Measurements from ENCODE around the gene SERPINE2. TPM values are rescaled to one million over a fixed set of nuclear protein-coding genes. Genes with fewer than 3 reads are reported as not detected.
"Not testable (repeated sequence)": the region's sequence is repeated elsewhere in the genome, so short reads cannot be mapped to it uniquely, and the experiment has no call there.

The SERPINE2 gene
- total RNA-seq, 1 donor from 2014 or later: 26.9 TPM

DNA sequence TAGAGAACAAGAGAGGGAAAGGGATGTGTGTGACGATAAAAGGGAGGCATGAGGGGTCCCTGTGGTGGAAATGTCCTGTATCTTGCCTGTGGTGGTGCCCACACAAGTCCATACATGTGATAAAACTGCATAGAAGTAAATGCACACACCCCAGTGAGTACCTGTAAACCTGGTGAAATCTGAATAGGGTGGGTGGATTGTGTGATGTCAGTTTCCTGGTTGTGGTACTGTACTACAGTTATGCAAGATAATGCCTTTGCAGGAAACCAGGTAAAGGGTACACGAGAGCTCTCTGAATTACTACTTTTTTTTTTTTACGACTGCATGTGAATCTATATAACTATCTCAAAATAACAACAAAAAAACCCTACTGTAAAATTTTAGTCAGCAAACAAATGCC lies 22.1 kb downstream of the SERPINE2 start:
- DNase-seq (ENCODE audit: low read depth): no peak

GRCh38 chr2:224014336-224014735 lies 24.8 kb downstream of the SERPINE2 start:
- no peak for DNase-seq (ENCODE audit: low read depth)

GRCh38 chr2:224011837-224012236 lies 27.2 kb downstream of the SERPINE2 start:
- no peak for DNase-seq (ENCODE audit: low read depth)

GRCh38 chr2:224009605-224010315 lies 29.3 kb downstream of the SERPINE2 start:
- no peak for DNase-seq (ENCODE audit: low read depth)

DNA sequence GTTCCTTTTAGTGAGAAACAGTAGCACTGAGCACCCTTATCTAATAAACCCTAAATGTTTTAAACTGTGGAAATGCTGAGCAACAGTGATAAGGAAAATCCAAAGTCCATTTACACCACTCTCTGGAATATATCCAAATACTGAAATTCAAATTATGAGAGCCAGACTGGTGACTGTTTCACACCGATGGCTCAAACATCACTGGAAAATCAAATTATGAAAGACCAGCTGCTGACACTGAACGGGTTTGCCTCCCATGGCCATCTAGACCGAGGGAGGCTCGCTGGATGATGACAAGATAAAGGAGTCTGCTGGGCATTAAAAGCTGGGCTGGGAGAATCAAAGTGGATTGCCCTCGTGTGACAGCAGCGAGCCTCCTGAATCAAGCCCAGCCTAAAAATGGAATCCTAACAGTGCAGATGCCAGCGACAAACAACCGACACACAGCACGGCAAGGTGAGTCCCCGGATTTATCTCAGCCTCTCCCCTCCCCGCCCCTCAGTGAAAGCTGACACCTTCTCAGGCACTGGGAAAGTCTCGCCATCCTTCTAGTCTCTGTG lies 30.3 kb downstream of the SERPINE2 start:
- DNase-seq (ENCODE audit: low read depth): no peak

DNA sequence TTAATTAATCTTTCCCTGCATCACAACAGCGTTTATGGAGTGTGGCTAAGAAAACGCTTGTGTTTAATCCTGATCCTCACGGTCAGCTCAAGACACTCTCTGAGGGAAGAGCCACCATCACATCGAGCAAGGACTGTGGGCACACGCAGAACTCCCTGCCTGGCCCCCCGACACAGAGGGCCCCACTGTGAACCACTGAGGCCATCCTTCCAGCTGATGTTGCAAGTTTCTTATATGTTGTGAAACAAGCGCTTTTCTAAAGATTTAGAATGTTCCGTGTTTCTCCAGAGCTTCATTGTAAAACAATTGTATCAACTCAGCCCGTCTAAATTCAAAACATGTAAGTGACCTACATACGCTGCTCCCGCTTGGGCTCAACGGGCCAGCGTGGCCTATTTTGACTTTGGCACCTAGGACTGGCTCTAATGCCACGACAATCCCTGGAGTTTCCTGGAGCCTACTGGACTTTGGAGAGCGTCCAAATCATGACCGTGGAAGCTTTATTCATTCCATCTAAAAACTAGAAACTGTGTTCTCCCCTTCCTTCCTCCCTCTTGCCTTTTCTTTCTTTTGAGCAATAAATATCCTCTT lies 34.9 kb downstream of the SERPINE2 start:
- DNase-seq (ENCODE audit: low read depth): no peak

DNA sequence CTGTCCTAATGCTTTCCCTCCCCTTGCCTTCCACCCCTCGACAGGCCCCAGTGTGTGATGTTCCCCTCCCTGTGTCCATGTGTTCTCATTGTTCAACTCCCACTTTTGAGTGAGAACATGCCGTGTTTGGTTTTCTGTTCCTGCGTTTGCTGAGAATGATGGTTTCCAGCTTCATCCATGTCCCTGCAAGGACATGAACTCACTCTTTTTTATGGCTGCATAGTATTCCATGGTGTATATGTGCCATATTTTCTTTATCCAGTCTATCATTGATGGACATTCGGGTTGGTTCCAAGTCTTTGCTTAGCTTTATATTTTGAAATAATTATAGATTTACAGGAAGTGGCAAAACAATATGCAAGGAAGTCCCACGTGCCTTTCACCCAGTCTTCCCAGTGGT lies 38.4 kb downstream of the SERPINE2 start:
- not testable (repeated sequence) for DNase-seq (ENCODE audit: low read depth)

GRCh38 chr2:223999862-224000261 lies 39.2 kb downstream of the SERPINE2 start:
- DNase-seq (ENCODE audit: low read depth): no peak

DNA sequence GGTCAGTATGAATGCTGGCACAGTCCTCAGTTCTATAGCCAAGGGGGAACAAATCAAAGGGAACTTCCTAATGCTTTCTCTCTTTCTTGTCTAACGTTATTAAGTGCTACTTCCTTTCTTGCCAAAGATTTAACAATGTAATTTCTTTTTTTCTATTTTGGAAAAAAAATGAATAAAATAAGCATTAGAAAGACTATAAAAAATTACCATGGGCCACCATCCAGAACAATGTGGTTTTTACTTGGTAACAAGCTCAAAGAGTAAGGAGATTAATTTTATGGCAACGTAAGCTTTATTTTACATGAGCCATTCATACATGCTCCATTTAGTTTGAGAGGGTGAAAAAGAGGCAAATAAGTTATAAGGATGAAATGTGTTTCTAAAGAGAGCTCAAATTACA lies 40.1 kb downstream of the SERPINE2 start:
- no peak for DNase-seq (ENCODE audit: low read depth)

DNA sequence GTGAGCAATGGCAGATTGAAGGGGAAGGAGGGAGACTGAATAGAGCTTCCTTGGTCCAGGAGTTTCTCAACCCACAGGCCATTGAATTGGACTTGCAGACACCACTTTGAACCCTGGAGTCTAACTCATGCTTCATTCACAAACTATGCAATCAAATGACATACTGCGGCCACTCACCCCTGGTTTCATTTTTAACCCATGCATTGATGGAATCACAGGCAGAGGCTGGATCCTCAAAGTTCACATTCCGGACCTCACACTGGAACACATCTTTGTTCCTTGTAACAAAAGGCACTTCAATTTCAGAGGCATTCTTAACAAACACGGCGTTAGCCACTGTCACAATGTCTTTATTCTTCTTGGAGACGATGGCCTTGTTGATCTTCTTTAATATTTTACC lies 41.1 kb downstream of the SERPINE2 start:
- DNase-seq (ENCODE audit: low read depth): no peak

DNA sequence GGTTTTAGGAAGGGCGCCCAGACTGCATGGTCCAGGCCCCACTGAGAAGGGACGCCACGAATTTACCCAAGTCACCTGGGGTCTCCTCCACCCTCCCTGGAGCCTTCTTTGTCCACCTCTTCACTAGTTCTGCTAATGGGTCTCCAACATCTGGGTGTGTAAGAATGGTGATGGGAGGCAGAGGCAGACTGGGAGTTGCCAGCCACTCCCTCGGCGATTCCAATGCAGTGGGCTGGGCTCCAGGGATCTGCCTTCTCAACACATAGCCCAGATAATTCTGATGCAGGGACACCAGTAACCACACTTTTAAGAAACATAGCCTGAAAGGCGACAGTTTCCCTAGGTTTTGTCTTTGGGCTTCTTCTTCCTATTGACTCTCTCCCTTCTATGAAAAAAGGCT lies 42.7 kb downstream of the SERPINE2 start:
- DNase-seq (ENCODE audit: low read depth): no peak

GRCh38 chr2:223995569-223995968 lies 43.5 kb downstream of the SERPINE2 start:
- no peak for DNase-seq (ENCODE audit: low read depth)

DNA sequence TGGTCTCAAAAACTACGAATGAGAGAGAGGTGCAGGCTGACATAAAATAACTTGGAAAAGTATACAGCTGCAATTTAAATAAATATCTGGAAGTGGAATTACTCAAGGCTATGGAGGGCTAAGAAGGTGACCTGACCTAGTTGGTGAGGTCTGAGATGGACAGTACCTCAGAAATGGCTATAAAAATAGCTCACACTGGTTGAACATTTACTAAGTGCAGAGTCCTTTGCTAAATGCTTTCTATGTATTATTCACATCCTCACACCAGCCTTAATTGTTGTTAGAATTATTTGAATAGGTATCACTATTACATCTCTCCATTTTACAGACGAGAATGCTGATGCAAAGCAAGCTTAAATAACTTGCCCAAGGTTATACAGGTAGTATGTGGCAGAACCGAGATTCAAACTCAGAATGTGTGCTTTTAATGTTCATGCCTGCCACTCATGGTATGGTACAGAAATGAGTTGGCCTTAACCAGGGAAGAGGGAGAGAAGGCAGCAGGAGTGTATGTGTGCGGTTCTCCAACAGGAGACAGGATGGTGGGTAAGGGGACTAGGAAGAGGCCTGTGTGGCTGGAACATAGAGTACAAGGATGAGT lies 44.4 kb downstream of the SERPINE2 start:
- DNase-seq (ENCODE audit: low read depth): no peak

- peak; percentile 86 for DNase-seq (ENCODE audit: low read depth)
These were observed 45.4 kb downstream of the SERPINE2 start for GRCh38 chr2:223993634-223994232.

DNA sequence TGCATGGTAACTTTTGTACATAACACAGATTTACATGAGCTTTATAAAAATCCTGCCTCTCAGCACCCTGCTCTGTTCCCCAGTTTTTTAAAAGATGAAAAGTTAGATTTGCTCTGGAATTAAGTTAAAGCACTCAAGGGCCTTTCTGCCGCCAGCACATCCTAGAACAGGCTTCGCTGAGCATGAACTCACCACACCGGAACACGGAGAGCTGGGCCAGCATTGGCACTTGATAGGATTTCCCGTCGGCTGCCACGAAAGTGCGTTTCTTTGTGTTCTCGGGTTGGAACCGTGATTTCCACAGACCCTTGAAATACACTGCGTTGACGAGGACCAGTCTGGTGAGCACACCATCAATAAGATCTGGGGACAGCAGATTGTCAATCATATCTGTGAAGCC lies 47.5 kb downstream of the SERPINE2 start:
- DNase-seq (ENCODE audit: low read depth): no peak

DNA sequence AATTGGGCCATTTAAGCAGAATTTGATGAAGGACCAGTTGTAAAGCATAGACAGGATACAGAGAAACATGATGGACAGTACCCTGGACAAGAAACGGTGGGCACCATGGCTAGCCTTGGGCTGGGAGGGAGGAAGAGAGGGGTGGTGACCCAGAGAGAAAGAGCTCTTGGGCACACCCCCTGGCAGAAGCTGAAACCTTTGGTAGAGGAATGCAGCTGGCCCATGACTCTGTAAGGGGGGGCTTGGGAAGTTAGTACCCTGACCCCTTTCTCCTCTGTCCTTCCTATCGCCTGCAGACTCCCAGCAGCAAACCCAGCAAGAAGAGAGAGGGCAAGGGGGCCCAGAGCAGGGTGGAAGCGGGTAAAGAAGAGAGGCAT lies 49.2 kb downstream of the SERPINE2 start:
- no peak for DNase-seq (ENCODE audit: low read depth)

DNA sequence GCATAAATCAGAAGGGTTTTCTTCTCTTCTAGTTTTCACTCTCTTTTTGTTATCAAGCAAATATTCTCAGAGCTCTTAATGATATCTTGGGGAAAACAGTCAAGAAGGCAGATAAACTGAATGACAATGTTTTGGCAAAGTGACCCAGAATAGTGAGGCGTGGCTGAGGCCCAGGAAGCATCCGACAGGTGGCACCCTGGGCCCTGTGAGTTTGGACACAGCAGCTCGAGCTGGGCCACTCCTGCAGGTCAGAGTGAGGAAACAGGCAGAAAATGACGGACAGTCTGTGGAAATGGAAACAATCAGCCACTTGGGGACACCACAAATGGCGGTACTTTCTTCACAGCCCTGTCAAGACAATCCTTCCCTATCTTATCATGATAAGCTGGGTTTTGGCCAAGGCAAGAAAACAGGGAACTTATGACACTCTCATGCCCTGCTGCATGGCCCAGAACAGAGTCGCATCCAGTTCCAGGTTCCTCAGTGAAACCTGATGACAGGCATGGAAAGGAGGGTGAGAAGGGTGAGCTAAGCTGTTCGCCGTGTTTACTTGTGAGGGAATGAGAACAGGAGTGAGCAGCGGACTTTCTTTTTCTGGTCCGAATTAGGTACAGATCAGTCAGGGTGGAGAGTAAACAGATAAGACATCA lies 49.8 kb downstream of the SERPINE2 start:
- no peak for DNase-seq (ENCODE audit: low read depth)

DNA sequence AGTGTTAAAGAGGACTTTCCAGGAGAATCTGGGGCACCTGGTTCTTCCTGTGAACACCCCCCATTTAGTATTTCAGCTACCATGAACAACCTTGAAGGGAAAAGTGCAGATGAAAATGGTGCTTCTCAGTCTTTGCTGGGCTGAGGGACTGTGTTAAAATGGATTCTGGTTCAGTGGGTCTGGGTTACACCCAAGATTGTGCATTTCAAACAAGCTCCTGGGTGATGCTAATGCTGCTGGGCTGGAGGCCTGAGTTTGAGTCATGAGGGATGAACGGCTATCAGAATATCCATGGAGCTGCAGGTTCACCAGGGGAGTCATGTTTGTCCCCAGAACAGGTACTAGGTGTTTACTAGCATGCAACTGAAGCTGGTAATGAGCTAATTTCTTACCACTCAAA lies 57.8 kb downstream of the SERPINE2 start:
- DNase-seq (ENCODE audit: low read depth): no peak

DNA sequence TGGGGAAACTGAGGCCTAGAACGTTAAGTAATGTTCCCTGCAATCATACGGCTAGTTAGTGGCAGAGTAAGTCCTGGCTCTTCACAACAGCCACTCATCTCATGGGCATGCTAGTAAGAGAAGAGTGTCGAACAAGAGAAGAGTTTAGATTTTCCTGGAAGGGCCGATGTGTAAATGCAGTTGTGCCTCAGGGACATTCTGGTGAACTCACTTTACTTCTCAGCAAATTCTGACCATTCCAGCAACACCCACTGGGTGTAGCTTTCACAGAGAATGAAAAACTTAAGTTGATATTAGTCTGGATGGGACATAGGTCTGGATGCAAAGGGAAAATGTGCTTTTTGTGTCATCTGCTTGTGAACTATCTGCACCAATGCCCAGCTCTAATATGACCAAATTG lies 58.3 kb downstream of the SERPINE2 start:
- DNase-seq (ENCODE audit: low read depth): no peak

DNA sequence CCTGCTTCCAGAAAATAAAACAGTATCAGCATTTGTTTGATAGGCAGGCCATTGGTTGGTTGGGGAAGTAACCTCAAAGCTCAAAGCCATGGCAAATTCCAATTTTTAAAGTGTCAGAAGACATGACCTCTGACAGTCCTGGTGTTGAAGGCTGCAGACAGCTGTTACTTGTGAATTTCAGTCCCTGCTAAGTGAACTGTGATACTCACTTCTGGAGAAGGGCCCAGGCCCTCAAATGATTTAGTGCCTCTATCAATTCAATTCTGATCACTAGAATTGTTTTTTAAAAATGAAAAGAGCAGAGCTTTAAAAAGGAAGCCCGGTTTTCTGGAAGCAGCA lies 58.7 kb downstream of the SERPINE2 start:
- DNase-seq (ENCODE audit: low read depth): peak; percentile 67

DNA sequence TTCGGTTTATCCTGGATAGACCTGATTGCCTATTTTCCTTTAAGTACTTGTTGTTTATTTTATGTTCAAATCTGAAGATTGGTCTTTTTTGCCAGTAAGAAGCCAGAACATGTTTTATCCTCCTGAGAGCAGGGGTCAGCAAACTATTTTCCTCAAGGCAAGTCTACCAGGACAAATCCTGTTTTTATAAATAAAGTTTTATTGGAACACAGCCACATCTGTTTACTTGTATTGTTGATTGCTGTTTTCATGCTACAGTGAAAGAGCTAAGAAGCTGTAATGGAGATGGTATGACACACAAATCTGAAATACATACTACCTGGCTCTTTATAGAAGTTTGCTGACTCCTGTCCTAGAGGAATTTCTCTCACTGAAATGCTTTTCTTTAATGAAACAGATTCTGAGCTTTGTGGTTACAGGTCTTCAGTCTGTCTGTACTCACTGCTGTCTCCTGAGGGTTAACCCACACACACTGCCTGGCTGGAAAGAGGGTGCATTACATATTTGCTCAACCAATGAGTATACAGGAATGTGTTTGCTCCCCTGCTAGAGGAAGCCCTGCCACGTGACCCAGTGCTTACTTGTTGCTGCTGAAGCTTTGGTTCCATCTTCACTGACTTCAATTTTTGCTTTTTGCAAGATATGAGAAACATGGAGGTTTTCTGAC lies 59.2 kb downstream of the SERPINE2 start:
- DNase-seq (ENCODE audit: low read depth): peak; percentile 54

Measured in myocyte (in vitro differentiated cells).